CD4-positive, alpha-beta T cell treated with Interferon gamma for 1 hour (primary cell): ENCODE measurements around the gene RALGAPA2.
"Not testable (repeated sequence)": the region's sequence is repeated elsewhere in the genome, so short reads cannot be mapped to it uniquely, and the experiment has no call there.

Source experiments
- DNase-seq: peaks from one replicate; pipeline ENCODE4 v3.0.0-alpha.2; 2020

The RALGAPA2 gene

GRCh38 chr20:20567712-20568111 is 144.7 kb downstream of the RALGAPA2 start:
- no peak for DNase-seq

- no peak for DNase-seq
These were observed 145.9 kb downstream of the RALGAPA2 start for GRCh38 chr20:20566516-20566915.

- no peak for DNase-seq
These were observed 148.2 kb downstream of the RALGAPA2 start for GRCh38 chr20:20564279-20564678.

GRCh38 chr20:20562507-20562906 is 149.9 kb downstream of the RALGAPA2 start:
- no peak for DNase-seq

- no peak for DNase-seq
These were observed 150.6 kb downstream of the RALGAPA2 start for GRCh38 chr20:20561841-20562240.

GRCh38 chr20:20561172-20561571 is 151.3 kb downstream of the RALGAPA2 start:
- no peak for DNase-seq

GRCh38 chr20:20557406-20557805 is 155.0 kb downstream of the RALGAPA2 start:
- DNase-seq = no peak

- DNase-seq = no peak
These were observed 156.6 kb downstream of the RALGAPA2 start for GRCh38 chr20:20555838-20556237.

GRCh38 chr20:20554951-20555350 is 157.5 kb downstream of the RALGAPA2 start:
- DNase-seq = no peak

GRCh38 chr20:20553541-20553940 is 158.9 kb downstream of the RALGAPA2 start:
- DNase-seq = no peak

- DNase-seq = no peak
These were observed 160.4 kb downstream of the RALGAPA2 start for GRCh38 chr20:20552076-20552475.

- DNase-seq = no peak
These were observed 161.0 kb downstream of the RALGAPA2 start for GRCh38 chr20:20551409-20551808.

- DNase-seq = no peak
These were observed 162.7 kb downstream of the RALGAPA2 start for GRCh38 chr20:20549704-20550103.

- DNase-seq = no peak
These were observed 163.2 kb downstream of the RALGAPA2 start for GRCh38 chr20:20549267-20549612.

GRCh38 chr20:20548527-20549266 is 163.7 kb downstream of the RALGAPA2 start:
- DNase-seq = no peak

GRCh38 chr20:20547876-20548266 is 164.6 kb downstream of the RALGAPA2 start:
- no peak for DNase-seq

GRCh38 chr20:20547221-20547875 is 165.1 kb downstream of the RALGAPA2 start:
- no peak for DNase-seq

GRCh38 chr20:20546402-20546801 is 166.0 kb downstream of the RALGAPA2 start:
- DNase-seq = no peak

GRCh38 chr20:20543348-20543747 is 169.1 kb downstream of the RALGAPA2 start:
- DNase-seq = not testable (repeated sequence)

GRCh38 chr20:20536240-20536933 is 176.1 kb downstream of the RALGAPA2 start:
- no peak for DNase-seq

GRCh38 chr20:20535051-20535450 is 177.4 kb downstream of the RALGAPA2 start:
- no peak for DNase-seq

GRCh38 chr20:20531283-20531682 is 181.2 kb downstream of the RALGAPA2 start:
- no peak for DNase-seq

GRCh38 chr20:20530428-20531151 is 181.9 kb downstream of the RALGAPA2 start:
- no peak for DNase-seq
